SK-N-SH (cell line): ENCODE results near the gene ANKRD11. TPM values are rescaled to one million over a fixed set of nuclear protein-coding genes. Genes with fewer than 3 reads are reported as not detected.

Experiments
- CTCF ChIA-PET: fragments of 300-600, 350-600 bp; formaldehyde crosslinking; extraction: SDS; loops from one replicate; lab custom pipeline; 2021; lab: Yijun Ruan, JAX
- POLR2A ChIA-PET: fragments of 350-600 bp; sonication (Branson Sonifier 250); formaldehyde crosslinking; extraction: SDS; loops from one replicate; lab custom pipeline; 2020; ENCODE audit warnings: antibody characterized with exemption, inconsistent platforms; lab: Yijun Ruan, JAX
- DNase-seq: peaks from one replicate; pipeline ENCODE4 v3.0.0; 2012
- H2AFZ ChIP-seq: fragments of 200-600 bp; sonication (generic); 2 replicates; pipeline ENCODE4 v1.8.1; 2016; ENCODE audit warnings: antibody characterized with exemption, mild to moderate bottlenecking, low read depth
- H3F3A ChIP-seq: fragments of 200-600 bp; sonication (generic); replicated peaks from 2 replicates; pipeline ENCODE3; 2016; ENCODE audit warnings: antibody characterized with exemption, mild to moderate bottlenecking; ENCODE audit not compliant: insufficient read depth
- H3K27ac ChIP-seq, 2 experiments: fragments of 200-500 bp in 1 of 2; fragments of 200-600 bp in 1 of 2; sonication (Bioruptor generic) in 1 of 2; sonication (generic), shearing (Covaris generic) in 1 of 2; 2 replicates each; pipeline versions ENCODE4 v1.5.1 to v1.6.1; 2014 to 2016; ENCODE audit warnings: low read depth in 2 of 2, inconsistent platforms in 1 of 2, low read length in 1 of 2, mild to moderate bottlenecking in 1 of 2, mixed read lengths in 1 of 2
- H3K27me3 ChIP-seq: fragments of 200-600 bp; sonication (generic), shearing (Covaris generic); 2 replicates; pipeline ENCODE4 v1.6.1; 2016; ENCODE audit warnings: mixed run types; ENCODE audit not compliant: insufficient read depth
- H3K36me3 ChIP-seq, 2 experiments: fragments of 200-500 bp in 1 of 2; fragments of 200-600 bp in 1 of 2; sonication (Bioruptor generic) in 1 of 2; sonication (generic) in 1 of 2; replicated peaks in 1 of 2; 2 replicates each; pipeline versions ENCODE3 to v1.5.1; 2014 to 2016; ENCODE audit warnings: low read length in 1 of 2, mild to moderate bottlenecking in 1 of 2; ENCODE audit not compliant: insufficient read depth in 2 of 2, control insufficient read depth in 1 of 2
- H3K4me1 ChIP-seq, 2 experiments: fragments of 200-500 bp in 1 of 2; fragments of 200-600 bp in 1 of 2; sonication (Bioruptor generic) in 1 of 2; sonication (generic), shearing (Covaris generic) in 1 of 2; 2 replicates each; pipeline versions ENCODE4 v1.5.1 to v1.6.1; 2014 to 2016; ENCODE audit warnings: low read depth in 1 of 2, low read length in 1 of 2, mixed run types in 1 of 2; ENCODE audit not compliant: insufficient read depth in 2 of 2, control insufficient read depth in 1 of 2
- H3K4me2 ChIP-seq: fragments of 200-600 bp; sonication (generic), shearing (Covaris generic); 2 replicates; pipeline ENCODE4 v1.6.1; 2017; ENCODE audit warnings: mixed run types
- H3K4me3 ChIP-seq, 2 experiments: fragments of 200-500 bp in 1 of 2; fragments of 200-600 bp in 1 of 2; sonication (Bioruptor generic) in 1 of 2; sonication (generic), shearing (Covaris generic) in 1 of 2; 2 replicates each; pipeline versions ENCODE4 v1.5.1 to v1.8.1; 2014 to 2016; ENCODE audit warnings: low read depth in 2 of 2, inconsistent platforms in 1 of 2, low read length in 1 of 2, mild to moderate bottlenecking in 1 of 2, mixed read lengths in 1 of 2, moderate library complexity in 1 of 2
- H3K79me2 ChIP-seq: fragments of 200-600 bp; sonication (generic); 2 replicates; pipeline ENCODE4 v1.8.1; 2017; ENCODE audit warnings: mild to moderate bottlenecking; ENCODE audit not compliant: insufficient read depth
- H3K9ac ChIP-seq: fragments of 200-600 bp; sonication (generic); 2 replicates; pipeline ENCODE4 v1.6.1; 2017; ENCODE audit warnings: mixed run types
- H3K9me2 ChIP-seq: fragments of 200-600 bp; sonication (generic); 2 replicates; pipeline ENCODE4 v1.6.1; 2017; ENCODE audit warnings: mixed run types
- H3K9me3 ChIP-seq: fragments of 200-600 bp; sonication (generic); 2 replicates; pipeline ENCODE4 v1.6.1; 2017; ENCODE audit warnings: mixed run types, mild to moderate bottlenecking, moderate library complexity
- H4K20me1 ChIP-seq: fragments of 200-600 bp; sonication (generic); 2 replicates; pipeline ENCODE4 v1.6.1; 2017; ENCODE audit warnings: mild to moderate bottlenecking, mixed run types; ENCODE audit not compliant: insufficient read depth
- FOXJ3 ChIP-seq: sonication (generic); formaldehyde crosslinking; IDR thresholded peaks from 2 replicates; pipeline ENCODE4 v1.5.1; 2020; ENCODE audit warnings: mild to moderate bottlenecking, missing genetic modification reagents
- MXI1 ChIP-seq: IDR thresholded peaks from 2 replicates; pipeline ENCODE4 v1.6.1; 2012; ENCODE audit warnings: mild to moderate bottlenecking, low read depth, low read length, improper control_type of control experiment
- NFIC ChIP-seq: IDR thresholded peaks from 2 replicates; pipeline ENCODE4 v1.4.0; 2012; ENCODE audit warnings: borderline replicate concordance
- POLR2AphosphoS5 ChIP-seq: IDR thresholded peaks from 2 replicates; pipeline ENCODE4 v1.6.1; 2012; ENCODE audit warnings: low read depth, low read length
- RFX5 ChIP-seq: IDR thresholded peaks from 2 replicates; pipeline ENCODE4 v1.6.1; 2012; ENCODE audit warnings: mild to moderate bottlenecking, improper control_type of control experiment, low read length
- SIN3A ChIP-seq: IDR thresholded peaks from 2 replicates; pipeline ENCODE4 v1.6.1; 2012; ENCODE audit warnings: low read depth, mild to moderate bottlenecking, low read length, moderate library complexity, borderline replicate concordance
- SMC3 ChIP-seq: IDR thresholded peaks from 2 replicates; pipeline ENCODE4 v1.6.1; 2012; ENCODE audit warnings: low read depth, low read length, improper control_type of control experiment
- TAF1 ChIP-seq: IDR thresholded peaks from 2 replicates; pipeline ENCODE4 v1.6.1; 2012; ENCODE audit warnings: low read depth, mild to moderate bottlenecking, low read length, moderate library complexity, borderline replicate concordance
- YY1 ChIP-seq: IDR thresholded peaks from 2 replicates; pipeline ENCODE4 v1.4.0; 2012; ENCODE audit warnings: low read depth, mild to moderate bottlenecking
- WGBS: methylation state at CpG from one replicate; pipeline ENCODE4 v1.1.6; 2017; ENCODE audit warnings: low lambda C conversion rate; 5-methylcytosine and 5-hydroxymethylcytosine counted together
- polyA plus RNA-seq, 3 experiments: library from polyadenylated mRNA; depleted of rRNA; stranded (reverse); fragments of >200 nt; gene quantifications; 2 replicates each; pipeline ENCODE4 v1.2.3, GENCODE V29; 2012
- TF ChIP-seq, protein P1 (sequence below): IDR thresholded peaks from 2 replicates; pipeline ENCODE4 v1.4.0; 2012; ENCODE audit warnings: low read depth, borderline replicate concordance
- TF ChIP-seq, protein P2 (sequence below): IDR thresholded peaks from 2 replicates; pipeline ENCODE4; 2012

The ANKRD11 gene
- polyA plus RNA-seq, 1 of the 3 experiments (the other 2 are of a cell fraction): 50.2 TPM

GRCh38 chr16:89425523-89425922 is 64.8 kb downstream of the ANKRD11 start (continued):
- TF ChIP-seq, protein P1, sequence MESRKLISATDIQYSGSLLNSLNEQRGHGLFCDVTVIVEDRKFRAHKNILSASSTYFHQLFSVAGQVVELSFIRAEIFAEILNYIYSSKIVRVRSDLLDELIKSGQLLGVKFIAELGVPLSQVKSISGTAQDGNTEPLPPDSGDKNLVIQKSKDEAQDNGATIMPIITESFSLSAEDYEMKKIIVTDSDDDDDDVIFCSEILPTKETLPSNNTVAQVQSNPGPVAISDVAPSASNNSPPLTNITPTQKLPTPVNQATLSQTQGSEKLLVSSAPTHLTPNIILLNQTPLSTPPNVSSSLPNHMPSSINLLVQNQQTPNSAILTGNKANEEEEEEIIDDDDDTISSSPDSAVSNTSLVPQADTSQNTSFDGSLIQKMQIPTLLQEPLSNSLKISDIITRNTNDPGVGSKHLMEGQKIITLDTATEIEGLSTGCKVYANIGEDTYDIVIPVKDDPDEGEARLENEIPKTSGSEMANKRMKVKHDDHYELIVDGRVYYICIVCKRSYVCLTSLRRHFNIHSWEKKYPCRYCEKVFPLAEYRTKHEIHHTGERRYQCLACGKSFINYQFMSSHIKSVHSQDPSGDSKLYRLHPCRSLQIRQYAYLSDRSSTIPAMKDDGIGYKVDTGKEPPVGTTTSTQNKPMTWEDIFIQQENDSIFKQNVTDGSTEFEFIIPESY: no peak
- TF ChIP-seq NFIC: no peak
- no peak for TF ChIP-seq SMC3

GRCh38 chr16:89423681-89424260 is 66.6 kb downstream of the ANKRD11 start:
- no peak for TF ChIP-seq MXI1
- no peak for TF ChIP-seq YY1
- no peak for TF ChIP-seq FOXJ3
- no peak for TF ChIP-seq NFIC
- TF ChIP-seq, protein P2, sequence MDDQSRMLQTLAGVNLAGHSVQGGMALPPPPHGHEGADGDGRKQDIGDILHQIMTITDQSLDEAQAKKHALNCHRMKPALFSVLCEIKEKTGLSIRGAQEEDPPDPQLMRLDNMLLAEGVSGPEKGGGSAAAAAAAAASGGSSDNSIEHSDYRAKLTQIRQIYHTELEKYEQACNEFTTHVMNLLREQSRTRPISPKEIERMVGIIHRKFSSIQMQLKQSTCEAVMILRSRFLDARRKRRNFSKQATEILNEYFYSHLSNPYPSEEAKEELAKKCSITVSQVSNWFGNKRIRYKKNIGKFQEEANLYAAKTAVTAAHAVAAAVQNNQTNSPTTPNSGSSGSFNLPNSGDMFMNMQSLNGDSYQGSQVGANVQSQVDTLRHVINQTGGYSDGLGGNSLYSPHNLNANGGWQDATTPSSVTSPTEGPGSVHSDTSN: no peak
- TF ChIP-seq SIN3A: no peak
- no peak for TF ChIP-seq RFX5
- no peak for TF ChIP-seq TAF1
- TF ChIP-seq POLR2AphosphoS5: no peak
- TF ChIP-seq, all 33 proteins: peak for 0
- DNase-seq: no peak
- no peaks in the 10 kb centered on the region for H3K27me3 ChIP-seq
- ChIA-PET CTCF (no interaction called here), POLR2A (no interaction called here)
- no peaks in the 10 kb centered on the region for H3K9me3 ChIP-seq
- peaks cover 3 to 10% of the 10 kb centered on the region in 2 experiments; a peak in 2 of 4 replicates for H3K4me1 ChIP-seq
- H3K9ac ChIP-seq: no peak overlapping the region
- H2AFZ ChIP-seq: no peak overlapping the region
- H3K9me2 ChIP-seq: no peaks in the 10 kb centered on the region
- WGBS: 97% methylated on average over 21 of the region's 21 CpGs
- H3K79me2 ChIP-seq: peaks cover 94% of the 10 kb centered on the region
- no peak overlapping the region for H3K4me3 ChIP-seq
- H4K20me1 ChIP-seq: peaks cover 98% of the 10 kb centered on the region
- 0 out of 2 replicates have a peak overlapping the region, but pooled peaks have one; percentile 8 for H3K4me2 ChIP-seq
- peaks cover 0 to 10% of the 10 kb centered on the region in 2 experiments for H3K36me3 ChIP-seq
- H3K27ac ChIP-seq: peak overlapping the region in 1 of 2 experiments; percentile 46; a peak in 2 of 4 replicates
- H3F3A ChIP-seq: peaks cover 20% of the 10 kb centered on the region
